Glutamatergic neuron (in vitro differentiated cells): Measurements from ENCODE around the gene TIAL1. TPM values are rescaled to one million over a fixed set of nuclear protein-coding genes. Genes with fewer than 3 reads are reported as not detected.
"Not testable (repeated sequence)": the region's sequence is repeated elsewhere in the genome, so short reads cannot be mapped to it uniquely, and the experiment has no call there.

Experiments used
- DNase-seq: peaks from one replicate; pipeline ENCODE4 v3.0.0; 2022
- H3K27ac Mint-ChIP-seq: one replicate; pipeline ENCODE4 v1.8.0; 2020; ENCODE audit warnings: mild to moderate bottlenecking, mixed read lengths, inconsistent platforms; ENCODE audit not compliant: unreplicated experiment
- H3K27me3 Mint-ChIP-seq: one replicate; pipeline ENCODE4 v1.8.0; 2020; ENCODE audit warnings: mild to moderate bottlenecking, moderate library complexity, mixed read lengths, inconsistent platforms; ENCODE audit not compliant: unreplicated experiment
- H3K36me3 Mint-ChIP-seq: one replicate; pipeline ENCODE4 v1.8.0; 2020; ENCODE audit warnings: mild to moderate bottlenecking, mixed read lengths, inconsistent platforms; ENCODE audit not compliant: unreplicated experiment
- H3K4me1 Mint-ChIP-seq: one replicate; pipeline ENCODE4 v1.8.0; 2020; ENCODE audit warnings: mild to moderate bottlenecking, low read depth, mixed read lengths, inconsistent platforms; ENCODE audit not compliant: unreplicated experiment
- H3K4me3 Mint-ChIP-seq: one replicate; pipeline ENCODE4 v1.8.0; 2020; ENCODE audit warnings: mild to moderate bottlenecking, mixed read lengths, inconsistent platforms; ENCODE audit not compliant: unreplicated experiment
- H3K9me3 Mint-ChIP-seq: one replicate; pipeline ENCODE4 v1.8.0; 2020; ENCODE audit warnings: mild to moderate bottlenecking, moderate library complexity, mixed read lengths, inconsistent platforms; ENCODE audit not compliant: unreplicated experiment
- CTCF ChIP-seq: fragments of 200-600 bp; sonication (generic); IDR thresholded peaks from one replicate; pipeline ENCODE4 v1.5.0; 2021; ENCODE audit not compliant: partially characterized antibody, unreplicated experiment
- total RNA-seq: library from RNA; stranded (reverse); fragmentation: NEBNext Ultra II Directional; extraction: Animal tissue kit (Norgen Biotek cat#: 25700); gene quantifications from one replicate; pipeline ENCODE4 v1.2.1, GENCODE V29; 2021; ENCODE audit not compliant: unreplicated experiment

Gene TIAL1
- total RNA-seq, 1 donor from 2014 or later: 216 TPM

- Mint-ChIP-seq H3K27me3 (peaks cover 12% of the 10 kb centered on the region), H3K36me3 (peaks cover 7% of the 10 kb centered on the region), H3K27ac (peak overlapping the region; percentile 89), H3K9me3 (peaks cover 11% of the 10 kb centered on the region), H3K4me1 (peaks cover 65% of the 10 kb centered on the region), H3K4me3 (peak overlapping the region; percentile 91)
- peak; percentile 65 for DNase-seq
- no peak for TF ChIP-seq CTCF
Observed at GRCh38 chr10:119536508-119537025, 60.2 kb downstream of the TIAL1 start.

GRCh38 chr10:119535837-119536507, 60.8 kb downstream of the TIAL1 start:
- H3K9me3 Mint-ChIP-seq: peaks cover 9% of the 10 kb centered on the region
- H3K27me3 Mint-ChIP-seq: peaks cover 8% of the 10 kb centered on the region
- TF ChIP-seq CTCF: no peak

GRCh38 chr10:119535305-119535704, 61.5 kb downstream of the TIAL1 start:
- DNase-seq: peak; percentile 40
- Mint-ChIP-seq H3K4me3 (peak overlapping the region; percentile 91), H3K9me3 (peaks cover 4% of the 10 kb centered on the region), H3K27ac (peak overlapping the region; percentile 89), H3K27me3 (peaks cover 7% of the 10 kb centered on the region), H3K4me1 (peaks cover 66% of the 10 kb centered on the region), H3K36me3 (no peaks in the 10 kb centered on the region)
- no peak for TF ChIP-seq CTCF

More at GRCh38 chr10:119535837-119536507, 60.8 kb downstream of the TIAL1 start:
- peak overlapping the region; percentile 91 for H3K4me3 Mint-ChIP-seq
- H3K27ac Mint-ChIP-seq: peak overlapping the region; percentile 89
- H3K4me1 Mint-ChIP-seq: peaks cover 67% of the 10 kb centered on the region
- peaks cover 3% of the 10 kb centered on the region for H3K36me3 Mint-ChIP-seq
- DNase-seq: no peak

GRCh38 chr10:119533473-119533872, 63.3 kb downstream of the TIAL1 start:
- no peak for DNase-seq
- peaks cover 7% of the 10 kb centered on the region for H3K27me3 Mint-ChIP-seq
- H3K9me3 Mint-ChIP-seq: peaks cover 4% of the 10 kb centered on the region
- no peaks in the 10 kb centered on the region for H3K36me3 Mint-ChIP-seq
- TF ChIP-seq CTCF: no peak
- peak overlapping the region; percentile 68 for H3K4me3 Mint-ChIP-seq
- peak overlapping the region; percentile 59 for H3K27ac Mint-ChIP-seq
- peaks cover 62% of the 10 kb centered on the region for H3K4me1 Mint-ChIP-seq

- not testable (repeated sequence) for H3K36me3 Mint-ChIP-seq, H3K4me3 Mint-ChIP-seq
Observed at GRCh38 chr10:119532791-119533190, 64.0 kb downstream of the TIAL1 start.

GRCh38 chr10:119532251-119532650, 64.5 kb downstream of the TIAL1 start:
- Mint-ChIP-seq H3K4me1 (peaks cover 57% of the 10 kb centered on the region), H3K9me3 (peaks cover 11% of the 10 kb centered on the region), H3K4me3 (peak overlapping the region; percentile 55), H3K27ac (peak overlapping the region; percentile 28)
- not testable (repeated sequence) for H3K27me3 Mint-ChIP-seq, H3K36me3 Mint-ChIP-seq, DNase-seq

More at GRCh38 chr10:119532791-119533190, 64.0 kb downstream of the TIAL1 start:
- H3K9me3 Mint-ChIP-seq, H3K27ac Mint-ChIP-seq, DNase-seq, H3K27me3 Mint-ChIP-seq: not testable (repeated sequence)
- peaks cover 57% of the 10 kb centered on the region for H3K4me1 Mint-ChIP-seq
